ENCODE measurements around the gene MSH6. TPM values are rescaled to one million over a fixed set of nuclear protein-coding genes. Genes with fewer than 3 reads are reported as not detected.

Gene MSH6
- total and polyA plus RNA-seq, 12 donors = 9.6 to 119 (median 55.0) TPM

- H3K4me1 ChIP-seq (replicated peaks in 1 of 2) = peaks cover 0 to 9% of the 10 kb centered on the region in 2 donors
- DNase-seq = no peak
- H3K27me3 ChIP-seq = no peaks in the 10 kb centered on the region
- intact Hi-C loops (cut with DNase I) = no loop called here
- TF ChIP-seq POLR2A (IDR thresholded peaks at IDR 0.05) = no peak
- TF ChIP-seq CTCF (IDR thresholded peaks at IDR 0.05) = no peak
- peaks cover 0 to 60% of the 10 kb centered on the region in 2 donors for H3K36me3 ChIP-seq (replicated peaks in 1 of 2)
- no peak overlapping the region for H3K27ac ChIP-seq
- no peak overlapping the region for H3K4me3 ChIP-seq
- 86 to 96% (median 91%) methylated on average over 1 of the region's 1 CpG for WGBS, 4 donors
- H3K9me3 ChIP-seq (replicated peaks in 1 of 3) = no peaks in the 10 kb centered on the region
Measured at GRCh38 chr2:47811668-47812067, 28.7 kb downstream of the MSH6 start.

- no peak overlapping the region for H3K27ac ChIP-seq
- H3K9me3 ChIP-seq (replicated peaks in 1 of 3) = no peaks in the 10 kb centered on the region
- WGBS, 4 donors = 89 to 96% (median 94%) methylated on average over 10 of the region's 10 CpGs
- no peaks in the 10 kb centered on the region for H3K27me3 ChIP-seq
- no peak for DNase-seq
- peaks cover 2 to 66% of the 10 kb centered on the region in 2 donors for H3K36me3 ChIP-seq (replicated peaks in 1 of 2)
- no peak overlapping the region for H3K4me3 ChIP-seq
- no peaks in the 10 kb centered on the region for H3K4me1 ChIP-seq (replicated peaks in 1 of 2)
- intact Hi-C loops (cut with DNase I) = no loop called here
- no peak for TF ChIP-seq POLR2A (IDR thresholded peaks at IDR 0.05)
- no peak for TF ChIP-seq CTCF (IDR thresholded peaks at IDR 0.05)
Measured at GRCh38 chr2:47815764-47816163, 32.8 kb downstream of the MSH6 start.

- intact Hi-C loops (cut with DNase I) = no loop called here
- Histone ChIP-seq H3K4me3 (no peak overlapping the region), H3K9me3 (replicated peaks in 1 of 3) (no peaks in the 10 kb centered on the region), H3K36me3 (replicated peaks in 1 of 2) (peaks cover 5 to 72% of the 10 kb centered on the region in 2 donors), H3K27me3 (no peaks in the 10 kb centered on the region), H3K4me1 (replicated peaks in 1 of 2) (no peaks in the 10 kb centered on the region), H3K27ac (no peak overlapping the region)
- WGBS, 4 donors = 84 to 96% (median 88%) methylated on average over 2 of the region's 2 CpGs
- DNase-seq = no peak
- TF ChIP-seq POLR2A (IDR thresholded peaks at IDR 0.05) (no peak), CTCF (IDR thresholded peaks at IDR 0.05) (no peak)
Measured at GRCh38 chr2:47818777-47819176, 35.8 kb downstream of the MSH6 start.

GRCh38 chr2:47819834-47820233, 36.9 kb downstream of the MSH6 start:
- Histone ChIP-seq H3K9me3 (replicated peaks in 1 of 3) (no peaks in the 10 kb centered on the region), H3K4me1 (replicated peaks in 1 of 2) (no peaks in the 10 kb centered on the region), H3K36me3 (replicated peaks in 1 of 2) (peaks cover 5 to 76% of the 10 kb centered on the region in 2 donors), H3K4me3 (no peak overlapping the region), H3K27me3 (no peaks in the 10 kb centered on the region), H3K27ac (no peak overlapping the region)
- no peak for TF ChIP-seq POLR2A (IDR thresholded peaks at IDR 0.05)
- no peak for TF ChIP-seq CTCF (IDR thresholded peaks at IDR 0.05)
- intact Hi-C loops (cut with DNase I) = no loop called here
- WGBS, 4 donors = 67 to 78% (median 71%) methylated on average over 3 of the region's 3 CpGs
- no peak for DNase-seq

All from adrenal gland (tissue), 12 donors.